DMS53 (cell line): ENCODE results near the gene IL7R.
"Not testable (repeated sequence)": the region's sequence is repeated elsewhere in the genome, so short reads cannot be mapped to it uniquely, and the experiment has no call there.

ENCODE experiments used
- DNase-seq: peaks from one replicate; lab custom pipeline; 2025; lab: John Stamatoyannopoulos, UW

Gene IL7R

GRCh38 chr5:35842856-35843255 lies 13.8 kb upstream of the IL7R start:
- DNase-seq = no peak

DNA sequence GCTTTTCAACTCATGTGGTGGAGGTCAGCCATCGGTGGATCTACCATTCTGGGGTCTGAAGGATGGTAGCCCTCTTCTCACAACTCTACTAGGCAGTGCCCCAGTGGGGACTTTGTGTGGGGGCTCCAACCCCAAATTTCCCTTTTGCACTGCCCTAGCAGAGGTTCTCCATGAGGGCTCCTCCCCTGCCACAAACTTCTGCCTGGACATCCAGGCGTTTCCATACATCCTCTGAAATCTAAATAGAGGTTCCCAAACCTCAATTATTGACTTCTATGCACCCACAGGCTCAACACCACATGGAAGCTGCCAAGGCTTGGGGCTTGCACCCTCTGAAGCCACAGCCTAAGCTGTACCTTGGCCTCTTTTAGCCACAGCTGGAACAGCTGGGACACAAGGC lies 11.2 kb upstream of the IL7R start:
- DNase-seq = peak; percentile 15

DNA sequence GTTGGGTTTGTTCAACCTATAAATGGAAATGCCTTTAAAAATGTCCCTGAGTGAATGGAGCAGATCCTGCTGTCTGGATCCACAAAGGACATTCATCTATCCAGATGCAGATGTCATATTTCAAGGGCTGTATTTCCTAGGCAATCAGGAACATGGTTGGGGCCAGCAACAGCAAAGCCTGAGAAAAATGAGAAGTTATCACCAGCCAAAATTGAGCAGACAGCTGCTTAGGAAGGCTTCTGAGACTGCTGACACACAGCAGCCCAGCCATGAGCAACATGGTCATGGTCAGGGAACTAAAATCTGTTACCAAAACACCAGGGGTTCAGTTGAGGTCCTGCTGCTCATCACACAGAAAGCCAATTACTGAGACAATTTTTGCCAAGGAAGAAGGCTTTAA lies 9.2 kb upstream of the IL7R start:
- DNase-seq = no peak

DNA sequence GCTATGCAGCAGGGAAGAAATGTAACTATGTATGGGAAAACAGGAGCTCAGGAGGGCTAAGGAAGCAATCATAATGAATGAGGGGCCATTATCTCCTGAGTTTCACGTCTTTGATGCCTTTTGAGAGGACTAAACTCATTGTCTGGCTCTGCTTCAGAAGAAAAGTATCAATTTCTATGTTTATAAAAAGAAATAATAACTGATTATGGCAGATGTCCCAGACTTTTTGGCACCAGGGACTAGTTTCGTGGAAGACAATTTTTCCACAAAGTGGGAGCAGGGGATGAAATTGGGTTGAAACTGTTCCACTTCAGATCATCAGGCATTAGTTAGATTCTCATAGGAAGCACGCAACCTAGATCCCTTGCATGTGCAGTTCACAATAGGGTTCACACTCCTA lies 8.7 kb upstream of the IL7R start:
- DNase-seq = no peak

DNA sequence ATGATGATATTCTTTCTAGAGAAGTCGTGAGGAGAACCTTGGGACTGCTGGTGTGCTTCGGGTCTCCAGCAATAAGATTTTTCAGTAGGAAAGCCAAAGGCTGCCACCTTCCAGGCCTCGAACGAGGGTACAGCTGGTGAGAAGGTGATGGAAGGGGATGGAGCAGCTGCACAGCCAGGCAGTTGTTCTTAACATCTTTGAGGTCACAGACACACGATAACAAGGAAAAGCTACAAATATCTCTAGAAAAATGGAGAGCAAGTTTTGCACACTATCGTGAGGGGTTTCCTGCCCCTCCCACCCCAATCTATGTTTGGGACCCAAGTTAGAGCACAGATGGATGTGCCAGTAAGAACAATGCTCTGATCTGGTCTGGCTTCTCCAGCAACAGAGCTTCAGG lies 6.8 kb upstream of the IL7R start:
- DNase-seq = no peak

- DNase-seq = no peak
These were observed 5.6 kb upstream of the IL7R start for GRCh38 chr5:35850967-35851680.

- no peak for DNase-seq
These were observed 4.5 kb upstream of the IL7R start for GRCh38 chr5:35852084-35852734.

DNA sequence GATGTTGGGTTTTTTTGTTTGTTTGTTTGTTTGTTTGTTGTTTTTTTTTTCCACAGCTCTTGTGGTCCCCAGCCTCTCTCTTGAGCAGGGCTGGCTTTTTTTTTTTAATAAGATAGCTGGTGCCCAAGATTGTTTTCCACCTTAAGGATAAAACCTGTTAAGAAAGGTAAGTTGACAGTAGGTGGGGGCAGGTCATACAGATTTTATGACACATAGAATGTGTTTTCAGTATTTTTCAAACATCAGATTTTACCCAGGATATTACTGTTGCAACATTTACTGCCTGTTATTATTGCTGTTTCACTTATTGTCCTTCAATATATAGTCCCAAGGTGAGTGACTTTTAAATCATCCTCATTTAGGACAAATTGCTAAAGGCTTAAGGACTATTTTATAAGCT lies 3.9 kb upstream of the IL7R start:
- no peak for DNase-seq

GRCh38 chr5:35853631-35854030 lies 3.1 kb upstream of the IL7R start:
- no peak for DNase-seq

DNA sequence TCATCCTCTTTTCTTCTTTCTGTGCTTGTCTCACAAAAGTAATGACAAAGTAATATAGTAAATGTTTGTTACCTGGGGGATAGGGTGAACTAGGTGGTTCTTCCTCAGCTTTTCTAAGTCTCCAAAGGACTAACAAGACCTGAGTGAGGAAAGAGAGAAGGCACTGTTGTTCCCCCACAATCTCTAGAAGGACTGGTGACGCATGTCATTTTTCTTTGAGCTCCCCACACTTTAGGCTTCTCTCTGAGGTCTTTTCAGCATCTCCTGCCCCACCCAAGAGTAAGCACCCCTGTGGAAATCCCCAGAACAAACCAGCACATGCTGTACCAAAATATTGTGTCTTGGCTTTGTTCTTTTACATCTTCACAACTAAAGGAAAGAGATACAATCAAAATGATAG lies 2.4 kb upstream of the IL7R start:
- no peak for DNase-seq

DNA sequence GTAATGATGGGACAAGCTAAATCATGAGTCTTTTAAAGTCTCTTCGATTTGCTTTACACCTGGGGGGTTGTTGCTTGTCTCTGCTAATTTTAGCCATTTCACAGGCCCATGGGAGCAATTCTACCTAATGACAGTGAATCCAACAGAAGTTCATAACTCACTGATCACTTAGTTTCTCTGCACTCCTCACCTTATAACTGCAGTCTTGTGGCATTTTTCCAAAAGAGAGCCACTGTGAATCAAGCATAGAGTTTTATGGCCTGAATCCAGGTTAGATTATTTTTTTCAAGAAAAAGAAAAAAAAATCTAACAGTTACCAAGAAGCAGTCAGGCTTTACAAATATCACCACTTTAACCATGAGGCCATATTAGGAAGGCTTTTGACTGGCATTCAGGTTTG lies 1.5 kb upstream of the IL7R start:
- no peak for DNase-seq

GRCh38 chr5:35856186-35856764 lies 416 bp upstream of the IL7R start:
- not testable (repeated sequence) for DNase-seq

DNA sequence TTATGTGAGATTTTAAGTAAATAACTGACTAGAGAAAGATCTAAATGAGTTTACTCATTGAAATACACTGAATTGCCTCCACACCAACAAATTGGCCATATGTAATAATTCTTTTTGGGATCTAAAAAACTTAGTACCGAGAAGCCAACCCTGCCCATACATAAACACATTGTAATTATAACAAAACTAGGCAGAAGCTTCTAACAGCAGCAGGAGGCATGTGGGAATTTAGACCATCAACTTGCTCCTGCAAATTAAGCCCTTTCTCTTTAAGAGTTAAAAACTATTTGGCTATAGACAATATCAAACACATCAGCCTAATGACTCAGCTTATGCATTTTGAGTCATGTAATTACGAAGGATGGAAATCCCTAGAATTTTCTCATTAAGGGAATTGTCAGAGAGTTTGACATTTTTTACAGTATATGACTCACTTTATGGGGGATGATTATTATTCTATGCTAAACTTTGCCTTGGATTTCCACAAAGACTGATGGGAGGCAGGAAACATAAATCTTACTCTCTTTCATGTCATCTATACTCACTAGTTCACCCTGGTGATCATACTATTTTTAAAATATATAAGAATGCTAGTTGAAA lies 1.0 kb downstream of the IL7R start:
- no peak for DNase-seq

- no peak for DNase-seq
These were observed 2.5 kb downstream of the IL7R start for GRCh38 chr5:35859101-35859661.

DNA sequence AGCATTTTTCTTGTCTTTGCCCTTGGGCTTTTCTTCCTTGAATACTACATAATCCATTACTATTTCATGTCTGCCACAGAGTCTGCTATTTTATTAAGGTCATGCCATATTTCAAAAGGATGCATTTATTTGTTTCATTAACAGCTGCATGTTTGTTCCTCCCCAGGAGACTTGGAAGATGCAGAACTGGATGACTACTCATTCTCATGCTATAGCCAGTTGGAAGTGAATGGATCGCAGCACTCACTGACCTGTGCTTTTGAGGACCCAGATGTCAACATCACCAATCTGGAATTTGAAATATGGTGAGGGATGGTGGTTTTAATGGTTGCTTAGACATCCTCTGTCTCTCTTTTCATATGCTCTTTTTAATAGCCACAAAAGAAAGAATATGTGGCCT lies 4.0 kb downstream of the IL7R start:
- DNase-seq = no peak

DNA sequence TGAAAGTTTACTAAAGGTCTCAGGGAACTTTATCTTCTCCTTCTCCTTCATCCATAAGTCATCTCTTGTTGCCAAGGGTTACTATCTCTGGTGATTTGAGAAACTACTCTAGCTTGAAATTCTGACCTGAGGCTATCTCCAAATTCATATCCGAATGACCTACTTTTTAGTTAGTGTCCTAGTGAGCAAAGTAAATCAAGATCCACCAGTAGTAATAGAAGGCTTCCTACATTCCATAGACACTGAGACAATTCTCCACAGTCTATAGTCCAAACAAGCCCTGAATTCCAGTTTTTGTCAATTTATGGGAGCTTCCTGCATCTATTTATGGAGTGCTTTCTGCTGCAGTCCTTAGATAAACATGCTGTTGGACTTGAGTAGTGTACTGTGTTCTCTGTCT lies 5.0 kb downstream of the IL7R start:
- DNase-seq = no peak

DNA sequence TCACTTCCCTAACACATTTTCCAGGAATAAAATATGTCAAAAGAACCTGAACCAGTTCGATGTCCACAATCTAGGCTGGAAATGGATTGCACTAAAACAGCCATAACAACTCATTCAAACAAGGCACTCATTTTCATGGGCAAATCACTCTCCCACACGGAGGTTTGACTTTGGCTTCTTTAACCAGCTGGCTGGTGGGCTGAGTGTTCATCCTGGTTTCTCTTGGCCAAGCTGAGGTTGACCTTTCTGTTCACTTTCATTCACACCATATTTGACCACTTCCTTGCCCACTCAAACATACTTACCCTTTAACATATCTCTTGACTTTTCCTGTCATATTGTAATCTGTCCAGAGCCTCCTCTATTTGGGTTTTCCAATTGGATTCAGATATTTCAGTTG lies 5.4 kb downstream of the IL7R start:
- DNase-seq = no peak

- DNase-seq = no peak
These were observed 6.5 kb downstream of the IL7R start for GRCh38 chr5:35863159-35863558.

- DNase-seq = no peak
These were observed 11.3 kb downstream of the IL7R start for GRCh38 chr5:35867998-35868397.

DNA sequence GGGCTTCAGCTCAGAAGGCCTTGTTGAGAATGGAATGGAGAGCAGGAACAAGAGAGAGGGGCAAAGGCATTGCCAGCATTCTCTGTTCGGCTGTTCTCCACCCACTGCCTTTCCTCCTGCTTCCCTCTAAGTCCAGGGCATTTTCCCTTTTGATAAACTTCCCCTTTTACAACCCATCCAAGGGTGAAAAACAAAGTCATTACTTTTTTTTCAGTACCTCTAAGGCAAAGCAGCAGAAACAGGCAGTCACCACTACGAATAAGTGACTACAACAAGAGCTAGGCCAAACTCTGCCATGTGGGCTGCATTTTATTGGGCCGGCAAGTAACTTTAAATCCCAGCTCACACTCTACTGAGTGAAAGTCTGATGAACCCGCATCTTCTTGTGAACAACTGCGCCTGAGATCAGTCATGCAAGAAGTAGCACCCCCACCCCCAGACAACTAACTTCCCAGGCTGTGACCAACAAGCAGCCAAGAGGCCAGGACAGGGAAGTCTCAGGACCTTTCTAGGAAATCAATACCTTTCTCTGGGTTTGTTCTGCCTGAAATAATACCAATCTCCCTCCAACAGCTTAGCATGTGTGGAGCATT lies 13.1 kb downstream of the IL7R start:
- no peak for DNase-seq

- DNase-seq = no peak
These were observed 13.9 kb downstream of the IL7R start for GRCh38 chr5:35870605-35871004.

DNA sequence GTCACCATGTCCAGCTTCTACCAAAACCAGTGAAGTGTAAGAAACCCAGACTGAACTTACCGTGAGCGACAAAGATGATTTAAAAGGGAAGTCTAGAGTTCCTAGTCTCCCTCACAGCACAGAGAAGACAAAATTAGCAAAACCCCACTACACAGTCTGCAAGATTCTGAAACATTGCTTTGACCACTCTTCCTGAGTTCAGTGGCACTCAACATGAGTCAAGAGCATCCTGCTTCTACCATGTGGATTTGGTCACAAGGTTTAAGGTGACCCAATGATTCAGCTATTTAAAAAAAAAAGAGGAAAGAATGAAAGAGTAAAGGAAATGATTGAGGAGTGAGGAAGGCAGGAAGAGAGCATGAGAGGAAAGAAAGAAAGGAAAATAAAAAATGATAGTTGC lies 19.8 kb downstream of the IL7R start:
- DNase-seq = no peak

- DNase-seq = no peak
These were observed 20.2 kb downstream of the IL7R start for GRCh38 chr5:35876922-35877321.
